ENCODE measurements around the gene MGAM2. TPM values are rescaled to one million over a fixed set of nuclear protein-coding genes. Genes with fewer than 3 reads are reported as not detected.

The MGAM2 gene
- total and polyA plus RNA-seq, 2 donors (not counting 1 experiment from before 2014, with no cell fraction given): not detected

DNA sequence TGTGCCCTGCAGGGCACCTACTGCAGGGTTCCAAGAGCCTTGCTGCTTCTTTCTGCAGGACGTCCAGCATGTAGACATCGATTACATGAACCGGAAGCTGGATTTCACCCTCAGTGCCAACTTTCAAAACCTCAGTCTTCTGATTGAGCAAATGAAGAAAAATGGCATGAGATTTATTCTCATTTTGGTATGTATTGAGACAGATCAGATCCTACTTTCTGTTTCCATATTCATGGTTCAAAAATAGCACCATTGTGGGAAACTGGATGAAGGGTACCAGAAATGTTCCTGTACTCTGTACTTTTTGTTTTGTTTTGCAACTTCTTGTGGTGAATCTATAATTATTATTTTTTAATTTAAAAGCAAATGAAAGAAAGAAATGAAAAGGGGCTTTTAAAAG lies 64.1 kb downstream of the MGAM2 start:
- no peaks in the 10 kb centered on the region for H3K9me3 ChIP-seq (ENCODE audit: control extremely low read depth in 1 of 3, control insufficient read depth in 2 of 3, insufficient read depth in 1 of 3, low read length in 2 of 3)
- no peaks in the 10 kb centered on the region for H4K20me1 ChIP-seq (ENCODE audit: control insufficient read depth, insufficient read depth, low read length, poor library complexity, severe bottlenecking)
- no peak overlapping the region for H3K4me3 ChIP-seq (ENCODE audit: control extremely low read depth in 1 of 5, extremely low read depth in 1 of 5, insufficient read depth in 1 of 5, low read depth in 2 of 5, low read length in 4 of 5)
- Mint-ChIP-seq H3K9me3 (ENCODE audit: insufficient read depth) (no peaks in the 10 kb centered on the region), H3K27ac (no peak overlapping the region), H3K4me1 (no peaks in the 10 kb centered on the region), H3K4me3 (no peak overlapping the region), H3K27me3 (no peaks in the 10 kb centered on the region)
- H3K27me3 ChIP-seq (replicated peaks in 1 of 4; ENCODE audit: control extremely low read depth in 1 of 4, control insufficient read depth in 3 of 4, insufficient read depth in 4 of 4, low read length in 3 of 4): no peaks in the 10 kb centered on the region
- H3K27ac ChIP-seq (ENCODE audit: low read length in 2 of 2): no peak overlapping the region
- no peaks in the 10 kb centered on the region for H3K36me3 ChIP-seq (replicated peaks in 1 of 2; ENCODE audit: control extremely low read depth in 1 of 2, control insufficient read depth in 1 of 2, extremely low read depth in 1 of 2, insufficient read depth in 2 of 2, low read length in 1 of 2)
- ATAC-seq (ENCODE audit: low read depth) (no peak), DNase-seq (no peak)
- TF ChIP-seq, protein P1, sequence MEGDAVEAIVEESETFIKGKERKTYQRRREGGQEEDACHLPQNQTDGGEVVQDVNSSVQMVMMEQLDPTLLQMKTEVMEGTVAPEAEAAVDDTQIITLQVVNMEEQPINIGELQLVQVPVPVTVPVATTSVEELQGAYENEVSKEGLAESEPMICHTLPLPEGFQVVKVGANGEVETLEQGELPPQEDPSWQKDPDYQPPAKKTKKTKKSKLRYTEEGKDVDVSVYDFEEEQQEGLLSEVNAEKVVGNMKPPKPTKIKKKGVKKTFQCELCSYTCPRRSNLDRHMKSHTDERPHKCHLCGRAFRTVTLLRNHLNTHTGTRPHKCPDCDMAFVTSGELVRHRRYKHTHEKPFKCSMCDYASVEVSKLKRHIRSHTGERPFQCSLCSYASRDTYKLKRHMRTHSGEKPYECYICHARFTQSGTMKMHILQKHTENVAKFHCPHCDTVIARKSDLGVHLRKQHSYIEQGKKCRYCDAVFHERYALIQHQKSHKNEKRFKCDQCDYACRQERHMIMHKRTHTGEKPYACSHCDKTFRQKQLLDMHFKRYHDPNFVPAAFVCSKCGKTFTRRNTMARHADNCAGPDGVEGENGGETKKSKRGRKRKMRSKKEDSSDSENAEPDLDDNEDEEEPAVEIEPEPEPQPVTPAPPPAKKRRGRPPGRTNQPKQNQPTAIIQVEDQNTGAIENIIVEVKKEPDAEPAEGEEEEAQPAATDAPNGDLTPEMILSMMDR (IDR thresholded peaks at IDR 0.05): no peak
- no peak for TF ChIP-seq EZH2 (IDR thresholded peaks at IDR 0.05; ENCODE audit: borderline replicate concordance, insufficient read depth, low read depth, low read length, poor library complexity, severe bottlenecking)
- ChIA-PET POLR2A (no interaction called here), CTCF (no interaction called here)
- H3K9ac ChIP-seq (ENCODE audit: low read length): no peak overlapping the region
- no peaks in the 10 kb centered on the region for H3K4me1 ChIP-seq (ENCODE audit: control insufficient read depth in 2 of 2, insufficient read depth in 2 of 2, low read length in 2 of 2)
- no peaks in the 10 kb centered on the region for H3K79me2 ChIP-seq (ENCODE audit: control insufficient read depth, insufficient read depth, low read length)
- no peak overlapping the region for H3K4me2 ChIP-seq (replicated peaks; ENCODE audit: low read depth, low read length, poor library complexity, severe bottlenecking)
- WGBS (ENCODE audit: insufficient coverage): 80% methylated on average over 1 of the region's 3 CpGs
- intact Hi-C loops (cut with micrococcal nuclease): no loop called here
- no peak overlapping the region for H2AFZ ChIP-seq (ENCODE audit: insufficient read depth, low read depth, low read length, poor library complexity, severe bottlenecking)

GRCh38 chr7:142176901-142177300 lies 65.4 kb downstream of the MGAM2 start:
- H3K9me3 Mint-ChIP-seq (ENCODE audit: insufficient read depth): no peaks in the 10 kb centered on the region
- H3K9ac ChIP-seq (ENCODE audit: low read length): no peak overlapping the region
- WGBS (ENCODE audit: insufficient coverage): 100% methylated on average over 1 of the region's 1 CpG

More at GRCh38 chr7:142176901-142177300, 65.4 kb downstream of the MGAM2 start:
- POLR2A ChIA-PET: no interaction called here
- H3K4me3 Mint-ChIP-seq: no peak overlapping the region
- H3K79me2 ChIP-seq (ENCODE audit: control insufficient read depth, insufficient read depth, low read length): no peaks in the 10 kb centered on the region
- H4K20me1 ChIP-seq (ENCODE audit: control insufficient read depth, insufficient read depth, low read length, poor library complexity, severe bottlenecking): no peaks in the 10 kb centered on the region
- no peak overlapping the region for H3K27ac ChIP-seq (ENCODE audit: low read length in 2 of 2)
- DNase-seq: no peak
- no peaks in the 10 kb centered on the region for H3K4me1 Mint-ChIP-seq
- CTCF ChIA-PET: no interaction called here
- H3K27ac Mint-ChIP-seq: no peak overlapping the region
- no peaks in the 10 kb centered on the region for H3K27me3 ChIP-seq (replicated peaks in 1 of 4; ENCODE audit: control extremely low read depth in 1 of 4, control insufficient read depth in 3 of 4, insufficient read depth in 4 of 4, low read length in 3 of 4)
- intact Hi-C loops (cut with micrococcal nuclease): no loop called here
- H3K36me3 ChIP-seq (replicated peaks in 1 of 2; ENCODE audit: control extremely low read depth in 1 of 2, control insufficient read depth in 1 of 2, extremely low read depth in 1 of 2, insufficient read depth in 2 of 2, low read length in 1 of 2): no peaks in the 10 kb centered on the region
- no peak overlapping the region for H3K4me2 ChIP-seq (replicated peaks; ENCODE audit: low read depth, low read length, poor library complexity, severe bottlenecking)
- H3K4me1 ChIP-seq (ENCODE audit: control insufficient read depth in 2 of 2, insufficient read depth in 2 of 2, low read length in 2 of 2): no peaks in the 10 kb centered on the region
- no peak for TF ChIP-seq EZH2 (IDR thresholded peaks at IDR 0.05; ENCODE audit: borderline replicate concordance, insufficient read depth, low read depth, low read length, poor library complexity, severe bottlenecking)
- TF ChIP-seq, protein P1 (IDR thresholded peaks at IDR 0.05): no peak
- H3K4me3 ChIP-seq (ENCODE audit: control extremely low read depth in 1 of 5, extremely low read depth in 1 of 5, insufficient read depth in 1 of 5, low read depth in 2 of 5, low read length in 4 of 5): no peak overlapping the region
- no peak for ATAC-seq (ENCODE audit: low read depth)
- no peaks in the 10 kb centered on the region for H3K9me3 ChIP-seq (ENCODE audit: control extremely low read depth in 1 of 3, control insufficient read depth in 2 of 3, insufficient read depth in 1 of 3, low read length in 2 of 3)
- no peaks in the 10 kb centered on the region for H3K27me3 Mint-ChIP-seq
- H2AFZ ChIP-seq (ENCODE audit: insufficient read depth, low read depth, low read length, poor library complexity, severe bottlenecking): no peak overlapping the region
